MM.1S (cell line): ENCODE results near the gene CHD2.

ENCODE experiments used
- EZH2 ChIP-seq: fragments of 300-600 bp; sonication (generic); optimal IDR thresholded peaks from 2 replicates; pipeline ENCODE3; 2017; ENCODE audit warnings: low read depth, mild to moderate bottlenecking, antibody characterized with exemption, low read length, mixed read lengths
- TF ChIP-seq, protein P1 (sequence below): fragments of 300-600 bp; sonication (generic); IDR thresholded peaks from 2 replicates; pipeline ENCODE4 v1.5.1; 2016; ENCODE audit warnings: antibody characterized with exemption, low read length, mixed read lengths

DNA sequence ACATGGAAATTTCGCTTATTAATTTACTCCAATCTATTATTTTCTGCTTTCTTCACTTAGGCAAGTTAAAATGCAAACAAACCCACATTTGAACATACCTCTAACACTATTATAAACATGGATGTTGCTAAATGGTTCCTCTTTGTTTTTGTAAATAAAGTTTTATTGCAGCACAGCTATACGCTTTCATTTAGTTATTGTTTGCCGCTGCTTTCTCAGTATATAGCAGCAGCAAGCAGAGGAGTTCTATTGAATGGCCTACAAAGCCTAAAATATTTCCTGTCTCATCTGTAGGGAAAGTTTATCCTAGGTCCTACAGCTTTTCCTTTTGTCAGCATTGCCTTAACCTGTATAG, 7.9 kb upstream of the CHD2 start:
- TF ChIP-seq, protein P1, sequence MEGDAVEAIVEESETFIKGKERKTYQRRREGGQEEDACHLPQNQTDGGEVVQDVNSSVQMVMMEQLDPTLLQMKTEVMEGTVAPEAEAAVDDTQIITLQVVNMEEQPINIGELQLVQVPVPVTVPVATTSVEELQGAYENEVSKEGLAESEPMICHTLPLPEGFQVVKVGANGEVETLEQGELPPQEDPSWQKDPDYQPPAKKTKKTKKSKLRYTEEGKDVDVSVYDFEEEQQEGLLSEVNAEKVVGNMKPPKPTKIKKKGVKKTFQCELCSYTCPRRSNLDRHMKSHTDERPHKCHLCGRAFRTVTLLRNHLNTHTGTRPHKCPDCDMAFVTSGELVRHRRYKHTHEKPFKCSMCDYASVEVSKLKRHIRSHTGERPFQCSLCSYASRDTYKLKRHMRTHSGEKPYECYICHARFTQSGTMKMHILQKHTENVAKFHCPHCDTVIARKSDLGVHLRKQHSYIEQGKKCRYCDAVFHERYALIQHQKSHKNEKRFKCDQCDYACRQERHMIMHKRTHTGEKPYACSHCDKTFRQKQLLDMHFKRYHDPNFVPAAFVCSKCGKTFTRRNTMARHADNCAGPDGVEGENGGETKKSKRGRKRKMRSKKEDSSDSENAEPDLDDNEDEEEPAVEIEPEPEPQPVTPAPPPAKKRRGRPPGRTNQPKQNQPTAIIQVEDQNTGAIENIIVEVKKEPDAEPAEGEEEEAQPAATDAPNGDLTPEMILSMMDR: no peak
- TF ChIP-seq EZH2: no peak
